ENCODE data around the gene CROCC2.

DNA sequence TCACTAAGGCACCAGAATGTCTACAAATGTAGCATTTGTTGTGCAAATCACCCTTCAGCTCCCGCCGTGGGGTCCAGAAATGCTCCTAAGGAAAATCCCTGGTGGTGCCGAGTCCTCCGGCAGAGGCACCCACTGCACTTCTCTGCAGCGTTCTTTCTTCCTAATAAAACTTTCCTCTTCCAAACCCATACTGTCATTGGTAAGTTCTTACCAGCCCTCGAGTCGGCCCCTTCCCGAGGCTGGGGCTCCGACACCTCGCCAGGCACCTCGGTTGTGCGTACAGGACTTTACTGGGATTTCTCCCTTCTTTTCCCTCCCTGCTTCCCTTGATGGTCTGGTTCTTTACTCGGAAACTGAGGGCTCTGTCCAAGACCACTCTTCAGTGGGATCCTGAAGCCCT is 47.8 kb upstream of the CROCC2 start:
- TF ChIP-seq CTCF (IDR thresholded peaks at IDR 0.05) (no peak), POLR2AphosphoS5 (IDR thresholded peaks at IDR 0.05) (no peak), POLR2A (IDR thresholded peaks at IDR 0.05) (no peak), EP300 (IDR thresholded peaks at IDR 0.05) (no peak)

Measured in sigmoid colon (tissue), 4 donors.